Epithelial cell of proximal tubule (primary cell): ENCODE data around the gene RNPEPL1. TPM values are rescaled to one million over a fixed set of nuclear protein-coding genes. Genes with fewer than 3 reads are reported as not detected.

Source experiments
- DNase-seq: peaks from one replicate; pipeline ENCODE4 v3.0.0-alpha.2; 2011; ENCODE audit warnings: low read depth
- H3K4me3 ChIP-seq: 2 replicates; pipeline ENCODE4 v1.5.1; 2011; ENCODE audit warnings: low read depth, mild to moderate bottlenecking, low read length
- CTCF ChIP-seq: conservative IDR thresholded peaks from 2 replicates; pipeline ENCODE4 v1.5.1; 2012; ENCODE audit warnings: low read depth, mild to moderate bottlenecking, low read length
- total RNA-seq: library from RNA; depleted of rRNA; stranded (reverse); fragments of >200 nt; gene quantifications from 2 replicates; pipeline ENCODE4 v1.2.3, GENCODE V29; 2015

The RNPEPL1 gene
- total RNA-seq, 1 donor from 2014 or later = 53.4 TPM

- no peak for TF ChIP-seq CTCF
- no peak overlapping the region for H3K4me3 ChIP-seq
- no peak for DNase-seq
Observed at GRCh38 chr2:240622060-240622411, 53.8 kb downstream of the RNPEPL1 start.

GRCh38 chr2:240622531-240623235, 54.4 kb downstream of the RNPEPL1 start:
- TF ChIP-seq CTCF = no peak
- DNase-seq = no peak
- no peak overlapping the region for H3K4me3 ChIP-seq

- no peak overlapping the region for H3K4me3 ChIP-seq
- DNase-seq = no peak
- no peak for TF ChIP-seq CTCF
Observed at GRCh38 chr2:240623531-240624010, 55.3 kb downstream of the RNPEPL1 start.

- no peak for TF ChIP-seq CTCF
- no peak for DNase-seq
- no peak overlapping the region for H3K4me3 ChIP-seq
Observed at GRCh38 chr2:240624011-240624949, 56.0 kb downstream of the RNPEPL1 start.

GRCh38 chr2:240624950-240625621, 56.8 kb downstream of the RNPEPL1 start, which contains the start of gene GPR35:
TSS of gene GPR35 (plus strand) at chr2:240625480. CDS start at chr2:240629953, 4,473 bp downstream.
- no peak within 1 kb of the TSS for H3K4me3 ChIP-seq
- no peak for TF ChIP-seq CTCF
- DNase-seq = no peak

- no peak for TF ChIP-seq CTCF
- H3K4me3 ChIP-seq = no peak overlapping the region
- no peak for DNase-seq
Observed at GRCh38 chr2:240626531-240627300, 58.4 kb downstream of the RNPEPL1 start.
